Body of pancreas (tissue), 4 donors: Measurements from ENCODE around the gene IL24.

Experiments
- POLR2A ChIP-seq, 3 donors: fragments of 450-650 bp; IDR thresholded peaks; one replicate each; pipeline ENCODE4 v1.6.1; 2016; ENCODE audit warnings: antibody characterized with exemption in 3 of 3, mild to moderate bottlenecking in 2 of 3
- TF ChIP-seq, protein P1 (sequence below), 7 experiments: fragments of 450-650 bp in 4 of 7; fragments of 200-600 bp in 3 of 7; sonication (generic) in 3 of 7; IDR thresholded peaks; one replicate each; pipeline ENCODE4 v1.5.1; 2016 to 2019; ENCODE audit warnings: antibody characterized with exemption in 7 of 7

DNA sequence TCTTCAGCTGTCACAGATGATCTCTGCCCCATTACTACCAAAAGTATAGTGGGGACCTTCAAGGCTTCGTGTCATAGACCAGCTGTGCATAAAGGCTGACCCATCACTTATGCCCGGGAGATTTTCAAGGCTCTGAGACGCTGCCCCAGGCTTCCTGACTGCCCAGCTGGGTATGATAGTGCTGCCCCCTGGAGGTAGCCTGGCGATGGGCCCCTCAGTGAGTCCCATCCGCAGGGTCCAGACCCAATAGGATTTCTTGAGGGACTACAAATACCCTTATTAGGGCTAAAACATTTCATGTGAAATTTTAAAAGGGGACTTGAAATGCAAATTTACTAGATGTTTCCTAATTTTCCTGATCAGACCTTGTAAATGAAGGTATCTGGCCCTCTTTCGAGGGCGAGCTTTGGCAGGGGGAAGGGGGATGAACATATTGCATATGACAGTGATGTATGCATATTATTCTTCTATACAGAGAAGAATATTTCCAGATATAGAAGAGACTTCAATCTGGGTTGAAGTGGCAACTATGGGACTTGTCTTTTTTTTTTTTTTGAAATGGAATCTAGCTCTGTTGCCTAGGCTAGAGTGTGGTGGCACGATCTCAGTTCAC, 36.2 kb downstream of the IL24 start:
- TF ChIP-seq, protein P1, sequence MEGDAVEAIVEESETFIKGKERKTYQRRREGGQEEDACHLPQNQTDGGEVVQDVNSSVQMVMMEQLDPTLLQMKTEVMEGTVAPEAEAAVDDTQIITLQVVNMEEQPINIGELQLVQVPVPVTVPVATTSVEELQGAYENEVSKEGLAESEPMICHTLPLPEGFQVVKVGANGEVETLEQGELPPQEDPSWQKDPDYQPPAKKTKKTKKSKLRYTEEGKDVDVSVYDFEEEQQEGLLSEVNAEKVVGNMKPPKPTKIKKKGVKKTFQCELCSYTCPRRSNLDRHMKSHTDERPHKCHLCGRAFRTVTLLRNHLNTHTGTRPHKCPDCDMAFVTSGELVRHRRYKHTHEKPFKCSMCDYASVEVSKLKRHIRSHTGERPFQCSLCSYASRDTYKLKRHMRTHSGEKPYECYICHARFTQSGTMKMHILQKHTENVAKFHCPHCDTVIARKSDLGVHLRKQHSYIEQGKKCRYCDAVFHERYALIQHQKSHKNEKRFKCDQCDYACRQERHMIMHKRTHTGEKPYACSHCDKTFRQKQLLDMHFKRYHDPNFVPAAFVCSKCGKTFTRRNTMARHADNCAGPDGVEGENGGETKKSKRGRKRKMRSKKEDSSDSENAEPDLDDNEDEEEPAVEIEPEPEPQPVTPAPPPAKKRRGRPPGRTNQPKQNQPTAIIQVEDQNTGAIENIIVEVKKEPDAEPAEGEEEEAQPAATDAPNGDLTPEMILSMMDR (IDR thresholded peaks at IDR 0.05), result peak; percentile 23 to 53 (median 33)
- TF ChIP-seq POLR2A (IDR thresholded peaks at IDR 0.05), result no peak
